HG03575 (cell line): ENCODE results near the gene NHS.

Experiments used
- ATAC-seq: cut with Tn5 transposase; IDR thresholded peaks from one replicate; pipeline ENCODE4 v1.9.1; 2021; ENCODE audit not compliant: unreplicated experiment, insufficient number of reproducible peaks, low FRiP score; ENCODE audit errors: extremely low read depth

NHS gene

DNA sequence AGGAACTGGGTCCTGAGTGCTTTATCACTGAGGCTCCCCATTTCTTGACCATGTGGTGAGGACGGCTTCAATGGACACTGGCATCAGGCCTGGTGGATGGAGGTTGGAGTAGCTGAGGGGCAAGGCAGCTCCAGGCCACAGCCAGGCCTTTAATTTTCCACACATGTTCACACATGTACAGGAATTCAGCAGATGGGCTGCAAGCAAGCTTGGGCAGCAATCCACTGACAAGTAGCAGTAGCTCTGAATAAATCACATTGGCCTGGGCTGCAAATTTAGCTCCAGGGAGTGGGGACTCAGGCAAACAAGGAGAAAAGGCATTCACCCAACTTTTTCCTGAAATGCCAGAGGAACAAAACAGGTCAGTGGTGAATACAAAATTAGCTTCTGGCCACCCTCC is 254.5 kb downstream of the NHS start:
- no peak for ATAC-seq

DNA sequence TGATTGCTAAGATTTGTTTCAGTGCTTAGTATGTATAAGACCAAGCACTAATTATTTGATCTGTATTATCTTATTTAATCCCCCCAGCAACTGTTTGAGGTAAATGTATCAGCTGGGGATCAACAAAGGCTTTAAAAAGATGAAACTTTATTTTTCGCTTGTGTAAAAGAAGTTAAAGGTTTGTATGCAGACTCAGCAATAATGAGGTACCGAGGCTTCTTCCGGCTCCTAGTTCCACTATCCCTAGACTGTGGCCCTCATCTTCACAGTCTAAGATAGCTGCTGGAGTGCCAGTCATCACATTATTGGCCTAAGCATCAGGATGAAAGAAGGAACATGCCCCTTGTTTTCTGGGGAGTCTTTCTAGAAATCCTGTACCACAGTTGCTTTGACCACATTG is 256.6 kb downstream of the NHS start:
- no peak for ATAC-seq

DNA sequence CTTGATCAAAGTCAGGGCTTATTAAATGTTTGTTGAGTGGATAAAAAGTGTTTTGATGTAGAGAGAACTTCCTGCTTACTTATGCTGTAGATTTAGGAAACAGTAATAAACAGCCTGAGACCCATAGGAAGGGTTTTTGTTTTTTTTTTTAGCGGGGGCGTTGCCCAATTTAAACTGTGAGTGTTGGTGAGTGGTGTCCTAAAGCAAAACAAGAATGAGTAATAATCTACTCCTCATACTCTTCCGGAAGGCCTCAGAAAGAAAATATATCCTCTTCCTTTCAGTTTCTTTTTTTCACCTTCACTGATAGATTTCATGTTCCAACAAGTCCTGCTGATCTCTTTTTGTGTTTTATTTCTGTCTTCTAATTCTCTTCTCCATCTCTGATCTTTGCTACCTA is 257.9 kb downstream of the NHS start:
- no peak for ATAC-seq

DNA sequence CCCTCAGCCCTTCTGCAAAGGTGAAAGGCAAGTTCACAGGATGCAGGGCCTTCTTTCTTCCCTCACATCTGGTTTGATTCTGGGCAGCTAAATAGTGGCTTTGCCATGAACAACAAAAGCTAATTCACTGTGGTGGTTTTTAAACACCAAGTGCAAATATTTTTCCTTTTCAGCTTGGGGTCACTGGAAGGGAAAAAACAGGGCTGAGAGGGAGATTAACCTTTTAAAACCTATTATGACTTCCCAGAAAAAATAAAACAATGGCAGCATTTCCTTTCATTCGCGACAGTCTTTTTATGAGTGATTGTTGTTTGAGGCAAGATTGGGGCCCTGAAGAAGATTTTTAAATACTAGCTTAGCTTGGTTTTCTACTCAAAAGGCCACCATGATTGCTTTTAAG is 258.5 kb downstream of the NHS start:
- no peak for ATAC-seq

DNA sequence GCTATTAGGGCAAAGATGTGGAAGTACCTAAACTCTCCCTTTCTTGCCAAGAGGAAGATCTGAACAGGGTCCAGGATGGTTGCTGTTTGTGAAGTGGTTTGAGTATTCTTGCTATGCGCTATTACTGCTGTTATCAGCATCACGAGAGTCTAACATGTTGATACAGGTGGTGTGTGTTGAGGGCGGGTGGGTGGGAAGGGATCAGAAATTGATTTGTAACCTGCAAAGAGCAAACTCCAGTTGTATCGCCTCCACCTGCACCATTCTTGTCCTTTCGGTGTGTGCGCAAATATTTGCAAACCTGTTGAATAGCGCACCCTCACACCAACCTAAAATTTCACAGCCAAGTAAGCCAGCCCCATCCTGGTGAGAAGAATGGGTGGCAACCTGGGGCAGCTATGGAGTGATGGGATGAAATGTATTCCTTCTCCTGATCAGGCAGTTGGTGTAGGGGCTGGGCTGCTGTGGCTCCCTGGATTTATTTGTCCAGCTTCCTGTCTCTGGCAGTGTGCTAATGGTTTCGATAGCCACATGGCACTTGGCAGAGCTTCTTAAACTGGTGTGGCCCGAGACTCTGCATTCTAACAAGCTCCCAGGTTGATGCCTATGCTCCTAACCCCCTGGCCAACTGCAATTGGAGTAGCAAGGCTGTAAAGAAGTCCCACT is 259.7 kb downstream of the NHS start:
- ATAC-seq: no peak

DNA sequence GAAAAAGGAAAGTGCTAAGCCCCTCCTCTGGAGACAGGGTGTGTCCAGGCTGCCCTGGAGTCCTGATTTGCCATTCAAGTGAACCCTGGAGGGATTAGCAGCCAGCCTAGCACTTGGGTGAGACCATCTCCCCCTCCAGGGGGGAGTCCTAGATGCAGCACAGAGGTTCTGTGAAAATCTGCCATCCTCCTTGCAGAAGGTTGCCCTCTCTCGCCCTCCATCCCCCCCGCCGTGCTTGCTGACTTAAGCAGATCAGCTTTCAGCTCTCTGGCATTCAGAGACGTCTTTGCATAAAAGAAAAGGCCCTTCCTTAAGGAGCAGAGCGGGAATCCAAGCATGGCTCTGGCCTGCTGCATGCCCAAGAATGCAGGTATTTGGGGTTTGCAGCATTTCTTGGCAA is 260.2 kb downstream of the NHS start:
- ATAC-seq: no peak

DNA sequence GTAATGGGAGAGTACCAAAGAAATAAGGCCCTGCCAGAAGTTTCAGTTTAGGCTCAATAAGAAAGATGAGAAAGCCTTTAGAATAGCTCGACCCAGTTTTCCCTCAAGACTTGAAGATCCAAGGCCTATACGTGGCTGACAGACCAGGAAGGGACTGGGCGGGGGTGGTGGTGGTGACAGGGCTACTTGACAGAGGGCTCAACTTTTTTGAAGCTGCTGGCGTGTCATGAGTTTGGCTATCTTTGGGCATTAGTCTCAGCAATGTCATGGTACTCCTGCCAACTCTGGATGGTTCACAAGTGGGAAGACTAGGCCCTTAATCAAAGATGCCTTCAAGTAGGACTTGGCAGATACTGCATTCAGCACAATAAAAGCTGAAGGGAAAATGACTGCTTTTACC is 262.2 kb downstream of the NHS start:
- no peak for ATAC-seq

DNA sequence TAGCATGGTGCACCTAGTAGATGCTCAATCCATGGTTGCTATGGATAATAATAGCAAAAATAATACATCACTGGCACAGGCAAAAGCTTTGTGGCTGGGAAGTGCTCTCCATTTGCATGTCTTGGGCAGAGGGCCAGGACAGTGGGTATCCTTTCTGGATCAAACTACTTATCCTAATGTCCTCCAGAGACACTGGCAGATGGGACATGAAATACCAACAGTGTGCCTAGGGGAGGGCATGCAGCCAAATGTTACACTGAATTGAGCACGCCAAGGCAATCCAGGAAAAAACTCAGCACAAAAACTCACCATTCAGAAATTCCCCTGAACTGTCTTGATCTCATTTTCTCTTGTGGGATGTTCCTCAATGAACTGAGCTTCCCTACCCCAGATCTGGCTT is 263.7 kb downstream of the NHS start:
- no peak for ATAC-seq

DNA sequence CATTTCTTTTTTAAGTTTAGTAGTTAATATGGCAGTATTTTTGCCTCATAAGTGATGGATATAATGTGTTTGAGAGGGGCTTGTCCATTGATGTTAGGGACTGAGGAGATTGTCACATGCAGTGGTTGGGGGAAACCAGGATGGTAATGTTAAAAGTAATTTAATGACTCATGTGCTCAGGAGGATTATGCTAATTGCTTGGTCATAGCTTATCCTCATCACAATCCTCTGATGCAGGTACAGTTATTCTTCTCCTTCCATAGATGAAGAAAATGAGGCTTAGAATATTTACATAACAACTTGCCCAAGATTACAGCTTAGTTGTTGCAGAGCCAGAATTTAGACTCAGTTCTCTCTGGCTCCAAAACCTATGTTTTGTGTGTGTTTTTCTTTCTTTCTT is 267.9 kb downstream of the NHS start:
- no peak for ATAC-seq

DNA sequence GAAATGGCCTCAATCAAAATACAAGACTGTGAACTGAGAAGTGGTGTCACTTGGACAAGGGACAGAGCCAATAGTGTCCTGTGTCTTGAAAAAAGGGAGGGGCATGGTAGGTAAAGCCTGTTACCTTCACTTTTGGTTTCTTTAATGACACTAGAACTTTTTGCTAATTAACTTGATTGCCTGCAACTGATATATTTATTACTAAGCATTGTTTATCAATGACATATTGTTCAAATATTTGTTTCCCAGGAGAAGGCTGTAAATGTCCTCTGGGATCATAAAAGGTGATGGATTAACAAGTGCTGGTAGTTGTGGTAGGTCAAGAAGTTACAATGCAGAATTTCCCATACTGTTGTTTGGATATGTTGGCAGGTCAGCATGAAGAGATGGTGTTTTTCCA is 268.5 kb downstream of the NHS start:
- ATAC-seq: no peak

DNA sequence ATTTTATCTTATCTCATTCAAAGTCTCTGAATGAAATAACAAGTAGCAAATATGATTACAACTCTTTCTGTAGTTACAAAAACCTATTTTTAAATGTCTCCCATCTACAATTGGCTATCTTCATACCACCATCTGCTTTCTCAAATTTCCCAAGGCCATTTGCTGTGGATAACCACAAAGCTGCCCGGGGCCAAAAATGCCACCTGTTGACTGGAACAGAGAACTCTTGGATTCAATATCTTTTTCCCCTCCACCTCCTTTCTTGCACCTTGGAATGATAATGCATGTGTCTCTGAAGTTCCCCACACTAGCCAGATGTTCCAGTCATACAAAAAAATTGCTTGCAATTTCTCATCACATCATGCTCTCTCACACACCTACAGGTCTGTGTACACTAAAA is 269.0 kb downstream of the NHS start:
- no peak for ATAC-seq

DNA sequence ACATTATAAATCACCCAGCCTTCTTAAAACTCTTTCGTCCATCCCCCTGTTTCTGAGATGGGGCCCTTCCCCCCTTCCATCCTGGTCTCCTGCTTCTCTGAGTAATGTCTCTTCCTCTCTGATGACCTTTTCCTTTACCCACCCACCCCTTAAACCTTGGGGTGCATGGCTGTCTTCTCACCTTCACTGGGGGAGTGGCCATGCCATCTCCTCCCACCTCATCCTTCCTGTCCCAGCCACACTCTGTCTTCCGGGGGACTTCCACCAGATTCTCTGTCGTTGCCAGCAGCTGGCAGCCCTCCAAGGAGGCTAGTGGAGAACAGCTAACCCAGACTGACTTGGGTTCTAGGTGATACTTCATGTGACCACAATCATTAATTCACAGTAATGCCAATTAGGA is 279.1 kb downstream of the NHS start:
- no peak for ATAC-seq

DNA sequence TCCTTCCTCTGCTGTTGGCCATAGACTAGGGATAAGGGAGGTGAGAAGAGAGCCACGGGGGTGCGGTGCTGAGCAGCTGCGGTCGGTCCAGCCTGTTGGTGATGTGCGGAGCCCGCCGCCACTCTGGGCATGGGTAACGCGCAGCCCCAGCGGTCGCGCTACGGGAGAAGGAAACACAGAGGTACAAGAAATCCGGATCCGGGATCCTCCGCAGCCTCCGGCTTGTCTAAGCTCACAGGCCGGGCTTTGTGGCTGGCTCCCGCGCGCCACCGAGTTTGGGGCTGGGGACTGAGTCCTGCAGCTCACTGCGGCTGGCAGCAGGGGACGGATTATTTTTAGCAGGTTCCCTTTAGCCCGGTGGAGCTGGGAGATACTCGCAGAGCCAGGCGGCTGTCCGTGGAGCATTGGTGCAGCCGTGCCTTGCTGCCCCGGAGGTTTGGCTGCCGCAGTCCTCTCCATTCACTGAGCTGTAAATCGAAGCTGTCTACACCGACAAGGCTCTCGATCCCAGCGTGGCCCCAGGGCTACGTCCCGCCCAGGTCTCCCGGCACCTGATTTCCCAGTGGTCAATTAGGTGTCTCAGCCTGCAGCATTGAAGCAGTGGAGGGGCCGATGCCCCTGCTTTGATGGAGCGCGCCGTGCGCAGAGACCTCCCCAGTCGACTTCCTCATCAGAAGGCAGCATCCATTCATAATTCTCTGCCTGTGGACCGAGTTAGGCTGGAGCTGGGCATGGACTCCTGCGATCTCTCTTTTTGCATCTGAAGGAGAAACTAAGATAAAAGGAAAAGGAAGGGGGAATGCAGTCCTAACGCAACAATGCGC is 280.4 kb downstream of the NHS start:
- ATAC-seq: no peak

DNA sequence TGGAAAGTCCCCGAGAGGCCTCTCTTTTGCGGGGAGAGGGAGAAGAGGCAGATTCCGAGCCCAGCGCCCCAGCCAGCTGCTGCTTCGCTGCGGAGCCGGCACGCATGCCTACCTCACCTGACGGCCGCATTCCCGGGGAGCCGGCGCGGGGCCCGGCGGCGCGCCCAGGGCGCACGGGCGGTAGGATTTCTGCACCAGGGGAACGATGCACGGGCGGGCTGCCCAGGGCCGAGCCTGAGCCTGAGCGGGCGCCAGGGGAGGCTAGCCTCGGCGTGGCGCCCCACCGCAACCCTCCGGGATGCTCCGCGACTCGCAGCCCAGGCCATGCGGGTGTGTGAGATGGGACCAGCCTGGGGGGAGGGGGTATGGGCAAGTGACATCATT is 281.0 kb downstream of the NHS start:
- ATAC-seq: no peak

DNA sequence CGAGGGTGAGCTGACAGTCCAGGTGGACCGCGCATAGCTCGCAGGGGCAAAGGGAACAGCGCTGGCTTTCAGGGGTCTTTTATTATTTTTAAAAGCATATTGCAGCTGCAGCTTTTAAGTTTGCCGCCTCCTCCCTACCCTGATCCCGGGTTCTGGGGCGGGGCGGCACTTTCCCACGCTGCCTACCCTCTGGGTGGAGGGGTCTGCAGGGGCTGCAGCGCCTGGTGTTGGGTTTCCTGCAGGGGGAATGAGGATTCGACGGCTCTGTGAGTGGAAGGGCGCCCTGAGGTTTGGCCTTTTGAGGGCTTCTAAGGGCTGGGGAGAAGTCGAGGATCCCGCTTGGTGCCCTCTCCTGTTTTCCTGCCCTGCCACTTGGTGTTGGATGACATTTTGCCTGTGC is 281.6 kb downstream of the NHS start:
- ATAC-seq: no peak

DNA sequence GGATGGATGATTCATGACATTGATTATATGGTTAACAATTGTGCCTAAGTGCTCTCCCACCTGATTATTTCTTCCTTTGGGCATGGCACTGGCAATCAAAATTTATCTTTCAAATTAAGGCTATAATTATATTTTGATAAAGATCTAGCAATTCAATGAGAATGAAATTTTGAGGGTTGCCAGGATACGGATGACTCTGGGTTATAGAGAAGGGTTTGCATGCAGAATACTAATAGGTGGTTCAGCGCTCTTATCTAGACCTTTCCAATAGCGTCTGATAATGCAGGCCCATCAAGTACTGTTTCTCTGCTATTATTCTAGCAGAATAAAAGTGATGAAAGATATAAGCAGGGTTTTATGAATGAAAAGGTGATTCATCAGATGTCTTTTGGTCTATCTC is 287.4 kb downstream of the NHS start:
- no peak for ATAC-seq

DNA sequence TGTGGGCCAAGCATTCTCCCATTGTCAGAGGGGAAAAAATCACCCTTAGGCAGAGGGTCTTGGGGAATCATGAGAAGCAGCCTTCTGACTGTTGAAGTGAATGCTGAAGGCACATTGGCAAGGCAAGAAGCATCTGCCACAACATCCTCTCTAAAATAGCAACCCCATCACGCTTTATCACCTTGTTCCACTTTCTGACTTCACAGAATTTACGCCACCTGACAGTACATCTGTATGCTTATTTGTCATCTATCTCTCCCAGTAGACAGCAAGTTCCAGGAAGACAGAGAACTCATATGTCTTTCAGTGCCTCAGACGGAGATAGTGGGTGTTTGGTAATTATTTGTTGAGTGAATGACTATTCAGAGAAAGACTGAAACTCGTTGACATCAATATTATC is 293.9 kb downstream of the NHS start:
- no peak for ATAC-seq

DNA sequence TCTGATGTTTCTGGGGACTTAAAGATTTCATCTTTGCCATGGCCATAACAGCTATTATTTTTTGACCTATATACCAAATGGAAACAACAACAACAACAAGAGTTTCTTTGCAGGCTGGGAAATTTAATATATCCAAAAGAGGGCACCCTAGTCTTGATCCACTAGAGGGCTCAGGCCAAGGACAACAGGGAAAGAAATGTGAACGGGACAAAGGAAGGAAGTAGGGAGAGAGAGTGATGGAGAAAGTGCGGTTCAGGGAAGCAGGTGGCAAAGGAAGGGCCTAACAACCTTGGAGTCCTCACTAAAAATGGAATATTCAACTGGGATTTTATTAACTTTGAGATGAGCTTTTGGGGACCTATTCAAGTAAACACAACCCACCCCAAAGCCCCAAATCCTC is 294.5 kb downstream of the NHS start:
- no peak for ATAC-seq

DNA sequence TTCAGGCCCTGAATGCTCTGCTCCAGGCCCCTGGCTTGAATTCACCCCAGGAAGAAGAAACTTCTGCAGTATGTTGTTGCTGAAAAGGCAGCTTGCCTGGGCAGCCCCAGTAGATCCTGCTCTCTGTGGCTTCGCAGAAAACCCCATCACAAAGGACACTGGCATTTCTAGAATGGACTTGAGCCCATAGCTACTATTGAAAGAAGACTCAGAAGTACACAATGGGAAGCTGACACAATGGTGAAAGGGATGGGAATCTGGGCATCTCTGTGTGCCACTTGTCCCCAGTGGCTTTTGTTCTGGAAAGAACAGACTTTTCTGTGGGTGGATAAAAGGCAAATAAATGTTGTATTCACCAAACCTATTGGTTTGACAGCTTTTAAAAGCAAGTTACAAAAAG is 294.9 kb downstream of the NHS start:
- ATAC-seq: no peak

DNA sequence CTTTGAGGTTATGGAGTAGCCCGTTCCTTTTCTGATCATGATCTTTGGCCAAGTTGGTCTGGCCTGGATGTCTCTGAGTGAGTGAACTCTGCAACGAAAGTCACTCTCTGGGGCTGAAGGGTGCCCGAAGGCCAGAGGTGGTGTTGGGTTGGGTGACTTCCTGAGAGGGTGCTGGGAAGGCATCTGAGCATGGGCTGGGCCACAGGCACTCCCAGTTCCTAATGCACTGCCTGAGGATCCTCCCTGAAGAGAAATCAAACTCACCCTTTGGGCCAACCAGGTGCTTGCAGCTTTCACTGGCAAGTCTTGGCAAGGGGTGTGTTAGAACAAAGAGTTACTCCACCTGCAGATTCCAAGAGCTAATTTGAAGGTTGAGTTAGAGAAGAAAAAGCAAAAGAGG is 295.9 kb downstream of the NHS start:
- ATAC-seq: no peak

DNA sequence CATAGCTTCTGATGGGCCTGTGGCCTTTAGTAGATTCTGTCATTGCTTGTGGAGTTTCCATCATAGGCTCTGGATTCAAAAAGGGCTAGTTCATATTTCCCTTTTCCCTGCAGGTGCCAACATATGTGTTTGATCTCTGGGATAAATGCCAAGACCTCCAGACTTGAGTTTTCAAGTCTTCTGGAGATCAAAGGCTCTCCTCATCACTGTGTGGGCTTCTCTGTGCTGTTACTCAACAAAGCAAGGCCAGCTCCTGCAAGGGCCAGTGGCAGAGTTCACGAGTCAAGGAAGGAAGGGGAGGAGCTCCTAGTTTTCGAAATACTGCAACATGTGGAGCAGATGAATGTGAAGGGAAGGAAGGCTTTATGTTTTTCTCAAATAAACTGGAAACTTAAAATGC is 299.6 kb downstream of the NHS start:
- no peak for ATAC-seq
